Measurements from ENCODE around the gene MRPL48.
"Not testable (repeated sequence)": the region's sequence is repeated elsewhere in the genome, so short reads cannot be mapped to it uniquely, and the experiment has no call there.

MRPL48 gene

GRCh38 chr11:73781303-73781702 lies 6.4 kb upstream of the MRPL48 start:
- DNase-seq = no peak

- no peak for DNase-seq
Observed at GRCh38 chr11:73783483-73784020, 4.1 kb upstream of the MRPL48 start.

GRCh38 chr11:73784080-73784634 lies 3.5 kb upstream of the MRPL48 start:
- no peak for DNase-seq

- DNase-seq = no peak
Observed at GRCh38 chr11:73784734-73785133, 2.9 kb upstream of the MRPL48 start.

- DNase-seq = not testable (repeated sequence)
Observed at GRCh38 chr11:73785467-73785866, 2.2 kb upstream of the MRPL48 start.

- DNase-seq = no peak
Observed at GRCh38 chr11:73787051-73787642, 527 bp upstream of the MRPL48 start.

GRCh38 chr11:73789279-73789670 lies 1.6 kb downstream of the MRPL48 start:
- no peak for DNase-seq

- no peak for DNase-seq
Observed at GRCh38 chr11:73792584-73792983, 4.9 kb downstream of the MRPL48 start.

- no peak for DNase-seq
Observed at GRCh38 chr11:73795925-73796632, 8.4 kb downstream of the MRPL48 start.

- DNase-seq = no peak
Observed at GRCh38 chr11:73797457-73797856, 9.8 kb downstream of the MRPL48 start.

GRCh38 chr11:73800276-73800806 lies 12.7 kb downstream of the MRPL48 start:
- no peak for DNase-seq

GRCh38 chr11:73801136-73801535 lies 13.5 kb downstream of the MRPL48 start:
- no peak for DNase-seq

GRCh38 chr11:73804712-73805111 lies 17.0 kb downstream of the MRPL48 start:
- no peak for DNase-seq

- DNase-seq = no peak
Observed at GRCh38 chr11:73808052-73808451, 20.4 kb downstream of the MRPL48 start.

GRCh38 chr11:73810637-73811036 lies 23.0 kb downstream of the MRPL48 start:
- DNase-seq = no peak

GRCh38 chr11:73812234-73812633 lies 24.6 kb downstream of the MRPL48 start:
- no peak for DNase-seq

- no peak for DNase-seq
Observed at GRCh38 chr11:73814812-73815211, 27.1 kb downstream of the MRPL48 start.

GRCh38 chr11:73818846-73819245 lies 31.2 kb downstream of the MRPL48 start:
- DNase-seq = no peak

- DNase-seq = no peak
Observed at GRCh38 chr11:73830261-73830660, 42.6 kb downstream of the MRPL48 start.

GRCh38 chr11:73833067-73833466 lies 45.4 kb downstream of the MRPL48 start:
- no peak for DNase-seq

- no peak for DNase-seq
Observed at GRCh38 chr11:73838443-73839122, 50.9 kb downstream of the MRPL48 start.

- DNase-seq = no peak
Observed at GRCh38 chr11:73839123-73839457, 51.4 kb downstream of the MRPL48 start.

GRCh38 chr11:73851046-73851764 lies 63.5 kb downstream of the MRPL48 start:
- DNase-seq = no peak

Measured in GOT3 (cell line).